SW 1271 (cell line): Measurements from ENCODE around the gene OAS1.
A peak's percentile ranks its signal among the peaks of the same experiment; 100 is the strongest.
"Not testable (repeated sequence)": the region's sequence is repeated elsewhere in the genome, so short reads cannot be mapped to it uniquely, and the experiment has no call there.

ENCODE experiments used
- DNase-seq, 2 experiments: peaks; one replicate each; lab custom pipeline; 2025; lab: John Stamatoyannopoulos, UW

Gene OAS1

GRCh38 chr12:112937741-112938719 is 31.3 kb downstream of the OAS1 start, which contains the start of gene OAS3:
Gene OAS3, plus strand, starts transcription at chr12:112938474. Its CDS starts 57 bp downstream, at chr12:112938531.
- peak; percentile 72 to 89 for DNase-seq

DNA sequence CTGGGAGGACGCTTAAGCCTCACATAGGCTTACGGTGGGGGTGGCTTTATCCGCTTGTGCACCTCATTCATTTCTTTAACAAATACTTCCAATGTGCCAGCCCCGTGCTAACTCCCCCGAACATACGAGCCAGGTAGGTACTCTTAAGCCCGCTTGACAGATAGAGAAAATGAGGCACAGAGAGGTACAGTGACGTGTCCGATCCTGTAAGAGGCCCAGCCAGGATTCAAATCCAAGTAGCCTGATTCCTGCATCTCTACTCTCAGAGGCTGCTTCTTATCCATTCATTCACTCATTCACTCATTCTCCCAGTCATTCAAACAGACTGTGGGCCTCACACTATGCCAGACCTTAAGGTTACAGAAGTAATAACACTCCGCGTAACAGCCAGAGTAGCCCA is 32.0 kb downstream of the OAS1 start:
- no peak for DNase-seq

DNA sequence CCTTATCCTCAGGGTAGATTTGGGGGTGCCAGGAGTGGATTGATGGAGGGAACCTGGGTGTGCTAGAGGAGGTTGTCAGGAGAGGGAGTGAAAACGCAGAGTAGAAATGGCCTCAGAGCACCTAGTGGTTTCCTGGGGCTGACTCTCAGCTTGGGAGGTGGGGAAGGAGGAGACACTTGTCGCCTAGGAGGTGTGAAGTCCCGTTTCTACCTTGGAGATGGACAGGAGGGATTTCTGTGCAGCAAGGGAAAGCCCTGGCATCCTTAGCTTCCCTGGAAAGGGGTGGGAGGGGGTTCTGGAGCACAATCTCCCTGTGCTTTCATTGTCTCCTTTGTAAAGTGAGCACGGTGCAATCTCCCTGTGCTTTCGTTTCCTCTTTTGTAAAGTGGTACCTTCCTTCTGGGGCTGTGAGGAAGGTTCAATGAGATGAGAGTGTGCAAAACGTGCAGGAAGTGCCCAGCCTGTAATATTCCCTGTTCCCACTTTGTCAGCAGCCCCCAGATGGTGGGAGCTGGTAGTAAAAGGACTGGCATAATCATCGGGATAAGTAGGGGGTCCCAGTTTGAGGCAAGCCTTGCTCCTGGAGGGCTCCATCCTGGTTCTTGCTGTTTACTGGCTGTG is 33.1 kb downstream of the OAS1 start:
- DNase-seq = no peak

DNA sequence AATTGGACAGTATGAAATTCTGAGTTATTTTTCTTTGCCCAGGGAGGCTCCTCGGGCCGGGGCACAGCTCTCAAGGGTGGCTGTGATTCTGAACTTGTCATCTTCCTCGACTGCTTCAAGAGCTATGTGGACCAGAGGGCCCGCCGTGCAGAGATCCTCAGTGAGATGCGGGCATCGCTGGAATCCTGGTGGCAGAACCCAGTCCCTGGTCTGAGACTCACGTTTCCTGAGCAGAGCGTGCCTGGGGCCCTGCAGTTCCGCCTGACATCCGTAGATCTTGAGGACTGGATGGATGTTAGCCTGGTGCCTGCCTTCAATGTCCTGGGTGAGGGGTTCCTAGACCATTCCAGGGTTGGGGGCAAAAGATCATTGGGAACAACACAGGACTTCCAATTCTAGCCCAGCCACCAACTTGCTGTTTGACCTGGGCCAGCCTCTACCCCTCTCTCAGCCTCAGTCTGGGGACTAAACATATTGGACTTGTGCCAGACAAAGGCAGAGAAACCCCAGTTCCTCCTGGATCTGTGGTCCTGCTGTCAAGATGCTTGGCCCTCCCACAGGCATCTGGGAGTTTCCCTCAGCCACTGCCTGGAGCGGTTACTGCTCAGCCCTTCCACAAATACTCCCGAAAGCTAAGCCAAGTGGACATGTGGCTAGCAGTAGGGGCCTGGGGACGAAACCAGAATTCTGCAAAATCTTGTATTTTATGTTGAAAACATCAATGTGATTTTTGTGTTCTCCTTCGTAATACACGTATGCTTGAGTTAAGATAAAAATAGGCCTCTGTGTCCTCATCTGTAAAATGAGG is 35.0 kb downstream of the OAS1 start:
- DNase-seq = no peak

GRCh38 chr12:112942572-112942971 is 35.8 kb downstream of the OAS1 start:
- DNase-seq = no peak

GRCh38 chr12:112944024-112944690 is 37.4 kb downstream of the OAS1 start:
- no peak for DNase-seq

- DNase-seq = no peak
These were observed 38.8 kb downstream of the OAS1 start for GRCh38 chr12:112945515-112945914.

- DNase-seq = no peak
These were observed 39.7 kb downstream of the OAS1 start for GRCh38 chr12:112946236-112947000.

- no peak for DNase-seq
These were observed 40.6 kb downstream of the OAS1 start for GRCh38 chr12:112947314-112947713.

- no peak for DNase-seq
These were observed 41.0 kb downstream of the OAS1 start for GRCh38 chr12:112947761-112948160.

- no peak for DNase-seq
These were observed 42.0 kb downstream of the OAS1 start for GRCh38 chr12:112948806-112949205.

DNA sequence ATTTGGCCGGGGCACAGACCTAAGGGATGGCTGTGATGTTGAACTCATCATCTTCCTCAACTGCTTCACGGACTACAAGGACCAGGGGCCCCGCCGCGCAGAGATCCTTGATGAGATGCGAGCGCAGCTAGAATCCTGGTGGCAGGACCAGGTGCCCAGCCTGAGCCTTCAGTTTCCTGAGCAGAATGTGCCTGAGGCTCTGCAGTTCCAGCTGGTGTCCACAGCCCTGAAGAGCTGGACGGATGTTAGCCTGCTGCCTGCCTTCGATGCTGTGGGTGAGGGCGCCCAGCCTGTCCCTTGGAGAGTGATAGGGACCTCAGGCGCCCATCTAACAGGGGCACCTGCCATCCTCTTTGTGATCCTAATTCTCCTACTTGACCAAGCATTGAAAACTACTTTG is 43.9 kb downstream of the OAS1 start:
- DNase-seq = no peak

GRCh38 chr12:112957125-112957524 is 50.4 kb downstream of the OAS1 start:
- not testable (repeated sequence) for DNase-seq

- DNase-seq = no peak
These were observed 54.3 kb downstream of the OAS1 start for GRCh38 chr12:112961074-112961473.

DNA sequence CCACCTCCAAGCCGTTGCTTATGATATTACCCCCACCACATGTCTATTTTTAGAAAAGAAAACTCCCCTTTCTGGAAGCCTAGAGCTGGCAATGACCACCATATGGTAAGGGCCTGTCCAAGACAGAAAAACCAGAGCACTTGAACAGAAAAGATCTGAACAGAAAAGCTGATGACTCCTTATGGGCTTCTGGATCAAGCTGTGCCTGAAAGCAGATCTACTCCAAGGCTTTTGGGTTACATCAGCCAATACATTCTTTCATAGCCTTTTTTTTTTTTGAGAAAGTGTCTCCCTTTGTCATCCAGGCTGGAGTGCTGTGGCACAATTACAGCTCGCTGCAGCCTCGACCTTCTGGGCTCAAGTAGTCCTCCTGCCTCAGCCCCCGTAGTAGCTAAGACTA is 54.8 kb downstream of the OAS1 start:
- no peak for DNase-seq

DNA sequence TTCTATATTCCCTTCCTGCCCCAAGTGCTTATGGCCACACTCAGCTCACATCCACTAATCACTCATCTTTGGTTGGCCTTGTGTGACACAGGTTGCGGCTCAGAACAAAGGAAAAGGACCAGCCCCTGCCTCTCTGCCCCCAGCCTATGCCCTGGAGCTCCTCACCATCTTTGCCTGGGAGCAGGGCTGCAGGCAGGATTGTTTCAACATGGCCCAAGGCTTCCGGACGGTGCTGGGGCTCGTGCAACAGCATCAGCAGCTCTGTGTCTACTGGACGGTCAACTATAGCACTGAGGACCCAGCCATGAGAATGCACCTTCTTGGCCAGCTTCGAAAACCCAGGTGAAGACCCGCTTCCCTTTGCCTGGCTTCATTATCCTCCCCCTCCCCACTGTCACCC is 55.8 kb downstream of the OAS1 start:
- no peak for DNase-seq

DNA sequence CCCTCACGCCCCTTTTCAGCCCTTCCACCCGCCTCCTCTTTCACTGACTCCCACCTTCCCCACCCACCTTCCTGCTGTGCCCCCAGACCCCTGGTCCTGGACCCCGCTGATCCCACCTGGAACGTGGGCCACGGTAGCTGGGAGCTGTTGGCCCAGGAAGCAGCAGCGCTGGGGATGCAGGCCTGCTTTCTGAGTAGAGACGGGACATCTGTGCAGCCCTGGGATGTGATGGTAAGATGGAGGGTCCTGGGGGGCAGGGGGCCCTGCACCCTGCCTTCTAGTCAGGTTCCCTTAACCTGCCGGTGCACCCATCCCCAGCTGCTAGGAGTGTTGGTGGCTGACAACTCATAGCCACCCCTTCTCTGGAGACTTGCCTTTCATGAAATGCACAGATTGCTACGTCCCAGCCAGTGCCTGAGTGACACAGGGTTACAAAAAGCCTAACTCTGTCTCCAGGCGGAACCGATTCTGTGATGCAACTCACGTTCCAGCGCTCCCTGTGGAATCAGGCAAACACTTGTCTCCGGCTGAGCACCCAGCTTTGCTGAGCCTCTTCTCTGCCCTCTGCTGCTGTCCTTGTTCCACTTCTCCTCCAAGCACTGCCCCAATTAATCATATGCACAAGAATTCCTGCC is 56.6 kb downstream of the OAS1 start:
- no peak for DNase-seq

- DNase-seq = no peak
These were observed 57.4 kb downstream of the OAS1 start for GRCh38 chr12:112964067-112964670.

- no peak for DNase-seq
These were observed 58.2 kb downstream of the OAS1 start for GRCh38 chr12:112964915-112965314.

DNA sequence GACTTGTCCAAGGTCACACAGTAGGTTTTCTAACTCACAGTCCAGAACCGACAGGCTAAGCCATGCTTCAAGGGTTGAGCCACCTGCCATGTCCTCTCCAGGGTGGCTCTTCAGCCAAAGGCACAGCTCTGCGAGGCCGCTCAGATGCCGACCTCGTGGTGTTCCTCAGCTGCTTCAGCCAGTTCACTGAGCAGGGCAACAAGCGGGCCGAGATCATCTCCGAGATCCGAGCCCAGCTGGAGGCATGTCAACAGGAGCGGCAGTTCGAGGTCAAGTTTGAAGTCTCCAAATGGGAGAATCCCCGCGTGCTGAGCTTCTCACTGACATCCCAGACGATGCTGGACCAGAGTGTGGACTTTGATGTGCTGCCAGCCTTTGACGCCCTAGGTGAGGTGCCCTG is 58.9 kb downstream of the OAS1 start:
- DNase-seq = no peak
